ENCODE measurements around the gene CCDC87. TPM values are rescaled to one million over a fixed set of nuclear protein-coding genes. Genes with fewer than 3 reads are reported as not detected.

CCDC87 gene
- total RNA-seq, 1 donor from 2014 or later, result 0.31 TPM

GRCh38 chr11:66569076-66569475 lies 23.8 kb downstream of the CCDC87 start:
- H3K27ac Mint-ChIP-seq, result no peak overlapping the region
- intact Hi-C loops (cut with micrococcal nuclease), result no loop called here
- H3K27me3 Mint-ChIP-seq, result peaks cover 15% of the 10 kb centered on the region
- CTCF ChIA-PET, result interaction anchor here (0.9 to 2.3 kb wide), 3 partner anchors 9 to 109 kb away, joined by 3 to 7 read pairs (median 4); partner anchors contain the start of gene RBM4B
- no peaks in the 10 kb centered on the region for H3K36me3 Mint-ChIP-seq (ENCODE audit: low read depth)
- DNase-seq (no peak), ATAC-seq (ENCODE audit: low read depth) (no peak)
- no peaks in the 10 kb centered on the region for H3K9me3 Mint-ChIP-seq
- H3K4me3 Mint-ChIP-seq, result peak overlapping the region; percentile 77
- POLR2A ChIA-PET, result interaction anchor here (1.0 to 1.2 kb wide), 3 partner anchors 48 to 109 kb away, joined by 4 to 5 read pairs (median 5); partner anchors contain the start of genes RBM14 and RBM4B
- no peak for TF ChIP-seq CTCF (IDR thresholded peaks at IDR 0.05)
- H3K4me1 Mint-ChIP-seq, result peaks cover 13% of the 10 kb centered on the region

- peaks cover 13% of the 10 kb centered on the region for H3K4me1 Mint-ChIP-seq
- TF ChIP-seq CTCF (IDR thresholded peaks at IDR 0.05), result no peak
- DNase-seq, result peak; percentile 60
- peak within 1 kb of the TSS; percentile 77 for H3K4me3 Mint-ChIP-seq
- ChIA-PET CTCF (interaction anchor here (1.5 to 2.3 kb wide), 2 partner anchors 13 to 110 kb away, joined by 4 to 7 read pairs; partner anchors contain the start of gene RBM4B), POLR2A (interaction anchor here (1.0 to 1.3 kb wide), 3 partner anchors 22 to 84 kb away, joined by 4 to 6 read pairs (median 5); partner anchors contain the start of genes ACTN3, RBM14 and ZDHHC24)
- no peaks in the 10 kb centered on the region for H3K36me3 Mint-ChIP-seq (ENCODE audit: low read depth)
- intact Hi-C loops (cut with micrococcal nuclease), result loop anchor here (1.0 kb wide), 1 partner anchor 22 kb away; the partner anchor contains the start of genes ACTN3 and ZDHHC24
- peak; percentile 93 for ATAC-seq (ENCODE audit: low read depth)
- H3K27ac Mint-ChIP-seq, result no peak within 1 kb of the TSS
- H3K9me3 Mint-ChIP-seq, result no peaks in the 10 kb centered on the region
- H3K27me3 Mint-ChIP-seq, result peaks cover 15% of the 10 kb centered on the region
Measured at GRCh38 chr11:66568124-66568916, 24.5 kb downstream of the CCDC87 start, which contains the start of gene CTSF. Gene CTSF, minus strand, starts transcription at chr11:66568606. Its CDS starts 120 bp downstream, at chr11:66568486.

GRCh38 chr11:66567787-66568123 lies 25.1 kb downstream of the CCDC87 start:
- DNase-seq (no peak), ATAC-seq (ENCODE audit: low read depth) (no peak)
- ChIA-PET CTCF (interaction anchor here (2.3 kb wide), 1 partner anchor 110 kb away, joined by 7 read pairs; the partner anchor contains the start of gene RBM4B), POLR2A (interaction anchor here (1.3 kb wide), 1 partner anchor 22 kb away, joined by 6 read pairs; the partner anchor contains the start of genes ACTN3 and ZDHHC24)
- Mint-ChIP-seq H3K9me3 (no peaks in the 10 kb centered on the region), H3K27me3 (peaks cover 15% of the 10 kb centered on the region), H3K27ac (no peak overlapping the region), H3K4me3 (peak overlapping the region; percentile 73), H3K4me1 (peaks cover 13% of the 10 kb centered on the region), H3K36me3 (ENCODE audit: low read depth) (no peaks in the 10 kb centered on the region)
- intact Hi-C loops (cut with micrococcal nuclease), result loop anchor here (1.0 kb wide), 1 partner anchor 21 kb away; the partner anchor contains the start of genes ACTN3 and ZDHHC24
- no peak for TF ChIP-seq CTCF (IDR thresholded peaks at IDR 0.05)

- Mint-ChIP-seq H3K4me3 (no peak overlapping the region), H3K27me3 (peaks cover 15% of the 10 kb centered on the region), H3K36me3 (ENCODE audit: low read depth) (no peaks in the 10 kb centered on the region), H3K4me1 (peaks cover 13% of the 10 kb centered on the region), H3K9me3 (no peaks in the 10 kb centered on the region), H3K27ac (no peak overlapping the region)
- DNase-seq (no peak), ATAC-seq (ENCODE audit: low read depth) (no peak)
- ChIA-PET CTCF (no interaction called here), POLR2A (no interaction called here)
- intact Hi-C loops (cut with micrococcal nuclease), result no loop called here
- TF ChIP-seq CTCF (IDR thresholded peaks at IDR 0.05), result no peak
Measured at GRCh38 chr11:66566221-66566620, 26.6 kb downstream of the CCDC87 start.

- Mint-ChIP-seq H3K4me1 (peaks cover 13% of the 10 kb centered on the region), H3K27ac (no peak overlapping the region), H3K36me3 (ENCODE audit: low read depth) (no peaks in the 10 kb centered on the region), H3K27me3 (peaks cover 11% of the 10 kb centered on the region), H3K9me3 (no peaks in the 10 kb centered on the region), H3K4me3 (no peak overlapping the region)
- POLR2A ChIA-PET, result no interaction called here
- no peak for TF ChIP-seq CTCF (IDR thresholded peaks at IDR 0.05)
- CTCF ChIA-PET, result no interaction called here
- DNase-seq (no peak), ATAC-seq (ENCODE audit: low read depth) (no peak)
- intact Hi-C loops (cut with micrococcal nuclease), result no loop called here
Measured at GRCh38 chr11:66564984-66565383, 27.9 kb downstream of the CCDC87 start.
